GM12878 (cell line): ENCODE data around the gene FHIP1A. TPM values are rescaled to one million over a fixed set of nuclear protein-coding genes. Genes with fewer than 3 reads are reported as not detected.

Source experiments
- ATAC-seq: fragments of 200-7000 bp; cut with Tn5 transposase; 3 replicates; pipeline ENCODE4 v1.9.1; 2020; ENCODE audit warnings: mild to moderate bottlenecking, moderate library complexity
- BruUV-seq: library from RNA; stranded (reverse); fragments of 400-500 nt; replicated peaks from 2 replicates; lab custom pipeline; 2021; lab: Mats Ljungman, UMichigan
- CTCF ChIA-PET: fragments of 300-600 bp; sonication (Branson Sonifier 250); formaldehyde crosslinking; extraction: SDS; loops from one replicate; lab custom pipeline; 2021; ENCODE audit warnings: inconsistent platforms; lab: Yijun Ruan, JAX
- POLR2A ChIA-PET: fragments of 350-600 bp; formaldehyde crosslinking; extraction: SDS; loops from one replicate; lab custom pipeline; 2021; ENCODE audit warnings: inconsistent platforms; lab: Charles Lee
- RAD21 ChIA-PET: fragments of 300-600 bp; sonication (Branson Sonifier 250); formaldehyde crosslinking; loops from one replicate; lab custom pipeline; 2023; ENCODE audit warnings: antibody characterized with exemption; ENCODE audit not compliant: unreplicated experiment; lab: Charles Lee
- SMC1A ChIA-PET: fragments of 300-600 bp; sonication (Branson Sonifier 250); formaldehyde crosslinking; loops from one replicate; lab custom pipeline; 2023; ENCODE audit not compliant: unreplicated experiment, uncharacterized antibody; lab: Charles Lee
- DNase-seq: peaks from one replicate; pipeline ENCODE4 v3.0.0-alpha.2; 2011; ENCODE audit warnings: low read depth, low spot score
- FAIRE-seq: peaks from 3 replicates; lab custom pipeline; 2011; peaks lifted over from hg19 to GRCh38; lab: Jason Lieb, UNC
- H2AFZ ChIP-seq: 2 replicates; pipeline ENCODE4 v1.6.0; 2011; ENCODE audit warnings: low read depth, low read length, control low read depth; ENCODE audit not compliant: control insufficient read depth
- H3K27ac ChIP-seq: 2 replicates; pipeline ENCODE4 v1.5.1; 2011; ENCODE audit warnings: control low read depth; ENCODE audit not compliant: control insufficient read depth, insufficient read depth
- H3K27me3 ChIP-seq, 2 experiments: replicated peaks in 1 of 2; 2 replicates each; pipeline versions ENCODE4 v1.6.0 to v1.6.1; 2011; ENCODE audit warnings: low read length in 1 of 2; ENCODE audit not compliant: control insufficient read depth in 2 of 2, insufficient read depth in 2 of 2
- H3K36me3 ChIP-seq, 2 experiments: 2 replicates each; pipeline ENCODE4 v1.5.1; 2011; ENCODE audit warnings: low read length in 1 of 2; ENCODE audit not compliant: control insufficient read depth in 2 of 2, insufficient read depth in 2 of 2
- H3K4me1 ChIP-seq: 2 replicates; pipeline ENCODE4 v1.6.1; 2011; ENCODE audit warnings: mild to moderate bottlenecking, low read length, moderate library complexity, mixed read lengths; ENCODE audit not compliant: control insufficient read depth, insufficient read depth
- H3K4me2 ChIP-seq: 2 replicates; pipeline ENCODE4 v1.6.0; 2011; ENCODE audit warnings: control low read depth; ENCODE audit not compliant: control insufficient read depth, insufficient read depth
- H3K4me3 ChIP-seq: fragments of 200-600 bp; sonication (generic); 2 replicates; pipeline ENCODE4 v1.5.1; 2016
- H3K79me2 ChIP-seq: 2 replicates; pipeline ENCODE4 v1.6.0; 2011; ENCODE audit warnings: low read length; ENCODE audit not compliant: control insufficient read depth, insufficient read depth
- H3K9ac ChIP-seq: 2 replicates; pipeline ENCODE4 v1.8.0; 2011; ENCODE audit warnings: low read length, control low read depth, mixed read lengths; ENCODE audit not compliant: control insufficient read depth, insufficient read depth
- H3K9me3 ChIP-seq: replicated peaks from 3 replicates; pipeline ENCODE4 v1.5.1; 2011; ENCODE audit warnings: mild to moderate bottlenecking, low read length; ENCODE audit not compliant: control insufficient read depth, insufficient read depth
- H4K20me1 ChIP-seq: 2 replicates; pipeline ENCODE4 v1.6.0; 2011; ENCODE audit not compliant: control insufficient read depth, insufficient read depth
- ASH2L ChIP-seq: fragments of 300-600, 200-600 bp; sonication (generic); IDR thresholded peaks from 2 replicates; pipeline ENCODE4 v1.6.1; 2017; ENCODE audit warnings: low read depth, mild to moderate bottlenecking, borderline replicate concordance
- E2F8 ChIP-seq: fragments of 450-650 bp; IDR thresholded peaks from 2 replicates; pipeline ENCODE4 v1.6.1; 2018; ENCODE audit warnings: mild to moderate bottlenecking, low read depth, moderate library complexity; ENCODE audit not compliant: partially characterized antibody
- GATAD2B ChIP-seq: fragments of 450-650 bp; conservative IDR thresholded peaks from 2 replicates; pipeline ENCODE4 v1.6.1; 2017; ENCODE audit warnings: low read depth, mild to moderate bottlenecking, moderate library complexity
- IKZF1 ChIP-seq: fragments of 450-650 bp; conservative IDR thresholded peaks from 2 replicates; pipeline ENCODE4 v1.6.1; 2017; ENCODE audit warnings: antibody characterized with exemption, mild to moderate bottlenecking
- MAX ChIP-seq: IDR thresholded peaks from 2 replicates; pipeline ENCODE4 v1.6.1; 2012; ENCODE audit warnings: low read depth, low read length, improper control_type of control experiment
- NFIC ChIP-seq: IDR thresholded peaks from 2 replicates; pipeline ENCODE4 v1.6.1; 2012; ENCODE audit warnings: low read depth, mild to moderate bottlenecking, inconsistent platforms, low read length, moderate library complexity
- PRDM15 ChIP-seq: fragments of 450-650 bp; formaldehyde crosslinking; IDR thresholded peaks from 2 replicates; pipeline ENCODE4 v1.4.0; 2020; ENCODE audit warnings: mild to moderate bottlenecking, moderate library complexity
- RBBP5 ChIP-seq: fragments of 200-600 bp; sonication (generic); conservative IDR thresholded peaks from 2 replicates; pipeline ENCODE4 v1.6.1; 2016
- SMARCA5 ChIP-seq: fragments of 450-650 bp; IDR thresholded peaks from 2 replicates; pipeline ENCODE4 v1.6.1; 2017; ENCODE audit warnings: mild to moderate bottlenecking
- SREBF1 ChIP-seq: IDR thresholded peaks from 2 replicates; pipeline ENCODE4 v1.6.1; 2012; ENCODE audit warnings: mild to moderate bottlenecking, low read length
- STAT3 ChIP-seq: IDR thresholded peaks from 2 replicates; pipeline ENCODE4 v1.6.1; 2011; ENCODE audit warnings: low read depth, low read length, improper control_type of control experiment
- TAF1 ChIP-seq: IDR thresholded peaks from 2 replicates; pipeline ENCODE4 v1.6.1; 2011; ENCODE audit warnings: mild to moderate bottlenecking, low read depth, low read length, borderline replicate concordance
- TCF3 ChIP-seq: IDR thresholded peaks from 2 replicates; pipeline ENCODE4 v1.6.1; 2012; ENCODE audit warnings: low read depth, mild to moderate bottlenecking, low read length, borderline replicate concordance; ENCODE audit not compliant: insufficient read depth
- ZNF24 ChIP-seq: fragments of 450-650 bp; IDR thresholded peaks from 2 replicates; pipeline ENCODE4 v1.6.1; 2017; ENCODE audit warnings: antibody characterized with exemption, mild to moderate bottlenecking
- ZSCAN29 ChIP-seq: fragments of 450-650 bp; IDR thresholded peaks from 2 replicates; pipeline ENCODE4 v1.6.1; 2017; ENCODE audit warnings: mild to moderate bottlenecking, moderate library complexity
- WGBS: methylation state at CpG from one replicate; pipeline ENCODE4 v1.1.6; 2016; ENCODE audit warnings: low lambda C conversion rate; ENCODE audit not compliant: insufficient replicate concordance, insufficient coverage; ENCODE audit errors: missing lambda C conversion rate; 5-methylcytosine and 5-hydroxymethylcytosine counted together
- in situ Hi-C: fragments of 300-500 bp; cut with MboI; formaldehyde crosslinking; loops from 9 replicates; pipeline ENCODE4 v1.14.3; 2018; ENCODE audit warnings: mixed read lengths
- intact Hi-C: fragments of 100-400 bp; cut with micrococcal nuclease; formaldehyde crosslinking; loops from one replicate; pipeline ENCODE4 v1.14.2; 2022; ENCODE audit not compliant: unreplicated experiment
- polyA plus RNA-seq, 11 experiments: library from polyadenylated mRNA; depleted of rRNA in 4 of 11; unstranded in 6 of 11; stranded (reverse) in 5 of 11; fragments of >200 nt; fragmentation: Nextera tagmentation in 4 of 11; fragmentation: Illumina TruSeq in 1 of 11; extraction: Ambion mirVana in 4 of 11; extraction: Trizol in 1 of 11; gene quantifications; 1 replicate in 1 of 11; 2 replicates in 10 of 11; pipeline versions ENCODE4 v1.2.1 to v1.2.3, GENCODE V29; 2011 to 2016; ENCODE audit warnings: inconsistent platforms in 2 of 11, missing spikeins in 2 of 11, low read depth in 1 of 11
- total RNA-seq, 4 experiments: library from RNA; depleted of rRNA in 3 of 4; stranded (reverse); fragments of >200 nt in 3 of 4; fragmentation: Illumina TruSeq in 1 of 4; extraction: Trizol in 1 of 4; gene quantifications; 2 replicates each; pipeline versions ENCODE4 v1.2.1 to v1.2.3, GENCODE V29; 2013 to 2021
- TF ChIP-seq, protein P1 (sequence below): fragments of 450-650 bp; IDR thresholded peaks from 2 replicates; pipeline ENCODE4 v1.6.1; 2017; ENCODE audit warnings: antibody characterized with exemption, mild to moderate bottlenecking, moderate library complexity

FHIP1A gene
- total and polyA plus RNA-seq, 10 of the 15 experiments (the other 5 are each of a cell fraction or from before 2014, with no cell fraction given) = 0.02 to 5.5 (median 0.13) TPM; not detected in 1

- SMC1A ChIA-PET = no interaction called here
- WGBS = 26% methylated on average over 3 of the region's 3 CpGs
- ATAC-seq (no peak), DNase-seq (no peak), FAIRE-seq (no peak)
- Histone ChIP-seq H3K79me2 (no peaks in the 10 kb centered on the region), H3K4me1 (no peaks in the 10 kb centered on the region), H3K9me3 (no peaks in the 10 kb centered on the region), H2AFZ (no peak overlapping the region), H3K27ac (no peak overlapping the region), H4K20me1 (no peaks in the 10 kb centered on the region), H3K27me3 (no peaks in the 10 kb centered on the region; a peak in 1 of 4 replicates), H3K4me3 (no peak overlapping the region), H3K9ac (no peak overlapping the region), H3K4me2 (no peak overlapping the region), H3K36me3 (no peaks in the 10 kb centered on the region)
- no TSS peak for BruUV-seq
- TF ChIP-seq SMARCA5 = no peak
- TF ChIP-seq PRDM15 (CRISPR knock-in tag) = no peak
- TF ChIP-seq ZNF24 = no peak
- no peak for TF ChIP-seq SREBF1
- TF ChIP-seq MAX = no peak
- TF ChIP-seq E2F8 = no peak
- no peak for TF ChIP-seq IKZF1
- no peak for TF ChIP-seq GATAD2B
- TF ChIP-seq TCF3 = no peak
- no peak for TF ChIP-seq ZSCAN29
- no peak for TF ChIP-seq NFIC
- TF ChIP-seq STAT3 = no peak
- TF ChIP-seq RBBP5 = no peak
- TF ChIP-seq TAF1 = no peak
- TF ChIP-seq ASH2L = no peak
- TF ChIP-seq, protein P1, sequence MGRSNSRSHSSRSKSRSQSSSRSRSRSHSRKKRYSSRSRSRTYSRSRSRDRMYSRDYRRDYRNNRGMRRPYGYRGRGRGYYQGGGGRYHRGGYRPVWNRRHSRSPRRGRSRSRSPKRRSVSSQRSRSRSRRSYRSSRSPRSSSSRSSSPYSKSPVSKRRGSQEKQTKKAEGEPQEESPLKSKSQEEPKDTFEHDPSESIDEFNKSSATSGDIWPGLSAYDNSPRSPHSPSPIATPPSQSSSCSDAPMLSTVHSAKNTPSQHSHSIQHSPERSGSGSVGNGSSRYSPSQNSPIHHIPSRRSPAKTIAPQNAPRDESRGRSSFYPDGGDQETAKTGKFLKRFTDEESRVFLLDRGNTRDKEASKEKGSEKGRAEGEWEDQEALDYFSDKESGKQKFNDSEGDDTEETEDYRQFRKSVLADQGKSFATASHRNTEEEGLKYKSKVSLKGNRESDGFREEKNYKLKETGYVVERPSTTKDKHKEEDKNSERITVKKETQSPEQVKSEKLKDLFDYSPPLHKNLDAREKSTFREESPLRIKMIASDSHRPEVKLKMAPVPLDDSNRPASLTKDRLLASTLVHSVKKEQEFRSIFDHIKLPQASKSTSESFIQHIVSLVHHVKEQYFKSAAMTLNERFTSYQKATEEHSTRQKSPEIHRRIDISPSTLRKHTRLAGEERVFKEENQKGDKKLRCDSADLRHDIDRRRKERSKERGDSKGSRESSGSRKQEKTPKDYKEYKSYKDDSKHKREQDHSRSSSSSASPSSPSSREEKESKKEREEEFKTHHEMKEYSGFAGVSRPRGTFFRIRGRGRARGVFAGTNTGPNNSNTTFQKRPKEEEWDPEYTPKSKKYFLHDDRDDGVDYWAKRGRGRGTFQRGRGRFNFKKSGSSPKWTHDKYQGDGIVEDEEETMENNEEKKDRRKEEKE = no peak
- RAD21 ChIA-PET = no interaction called here
- POLR2A ChIA-PET = no interaction called here
- CTCF ChIA-PET = no interaction called here
- intact Hi-C loops = no loop called here
- in situ Hi-C loops = no loop called here
Observed at GRCh38 chr4:151428346-151428745, 19.4 kb downstream of the FHIP1A start.
